ENCODE results near the gene ATG9A.

Gene ATG9A

DNA sequence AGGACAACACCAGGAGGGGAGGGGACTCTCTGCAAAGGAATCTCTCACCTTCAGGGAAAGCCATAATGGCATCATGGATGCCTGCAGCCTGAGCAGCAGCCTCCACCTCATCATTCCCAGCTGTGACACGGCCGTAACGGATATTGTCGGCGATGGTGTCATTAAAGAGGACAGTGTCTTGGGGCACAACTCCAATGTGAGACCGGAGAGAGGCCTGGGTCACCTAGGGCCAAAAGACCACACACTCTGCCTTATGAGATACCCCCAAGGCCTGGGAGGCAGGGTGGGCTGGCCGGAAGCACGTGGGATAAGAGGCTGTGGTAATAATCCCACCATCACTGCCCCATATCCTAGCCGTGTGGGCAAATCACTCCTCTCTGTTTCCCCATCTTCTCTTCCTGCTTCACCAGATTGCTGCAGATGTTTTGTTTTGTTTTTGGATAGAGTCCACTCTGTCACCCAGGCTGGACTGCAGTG, 18.5 kb downstream of the ATG9A start:
- TF ChIP-seq, protein P1, sequence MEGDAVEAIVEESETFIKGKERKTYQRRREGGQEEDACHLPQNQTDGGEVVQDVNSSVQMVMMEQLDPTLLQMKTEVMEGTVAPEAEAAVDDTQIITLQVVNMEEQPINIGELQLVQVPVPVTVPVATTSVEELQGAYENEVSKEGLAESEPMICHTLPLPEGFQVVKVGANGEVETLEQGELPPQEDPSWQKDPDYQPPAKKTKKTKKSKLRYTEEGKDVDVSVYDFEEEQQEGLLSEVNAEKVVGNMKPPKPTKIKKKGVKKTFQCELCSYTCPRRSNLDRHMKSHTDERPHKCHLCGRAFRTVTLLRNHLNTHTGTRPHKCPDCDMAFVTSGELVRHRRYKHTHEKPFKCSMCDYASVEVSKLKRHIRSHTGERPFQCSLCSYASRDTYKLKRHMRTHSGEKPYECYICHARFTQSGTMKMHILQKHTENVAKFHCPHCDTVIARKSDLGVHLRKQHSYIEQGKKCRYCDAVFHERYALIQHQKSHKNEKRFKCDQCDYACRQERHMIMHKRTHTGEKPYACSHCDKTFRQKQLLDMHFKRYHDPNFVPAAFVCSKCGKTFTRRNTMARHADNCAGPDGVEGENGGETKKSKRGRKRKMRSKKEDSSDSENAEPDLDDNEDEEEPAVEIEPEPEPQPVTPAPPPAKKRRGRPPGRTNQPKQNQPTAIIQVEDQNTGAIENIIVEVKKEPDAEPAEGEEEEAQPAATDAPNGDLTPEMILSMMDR (conservative IDR thresholded peaks at IDR 0.05), result no peak
- peak overlapping the region; percentile 9; the same call in 1 of the 2 replicates for H3K27ac ChIP-seq

- H3K27ac ChIP-seq, result peak overlapping the region; percentile 9; the same call in 1 of the 2 replicates
- TF ChIP-seq, protein P1 (conservative IDR thresholded peaks at IDR 0.05), result no peak
These were observed 19.1 kb downstream of the ATG9A start for GRCh38 chr2:219210196-219210885.

GRCh38 chr2:219209236-219210195, 19.9 kb downstream of the ATG9A start:
- peak overlapping the region; percentile 89 for H3K27ac ChIP-seq
- TF ChIP-seq, protein P1 (conservative IDR thresholded peaks at IDR 0.05), result no peak

DNA sequence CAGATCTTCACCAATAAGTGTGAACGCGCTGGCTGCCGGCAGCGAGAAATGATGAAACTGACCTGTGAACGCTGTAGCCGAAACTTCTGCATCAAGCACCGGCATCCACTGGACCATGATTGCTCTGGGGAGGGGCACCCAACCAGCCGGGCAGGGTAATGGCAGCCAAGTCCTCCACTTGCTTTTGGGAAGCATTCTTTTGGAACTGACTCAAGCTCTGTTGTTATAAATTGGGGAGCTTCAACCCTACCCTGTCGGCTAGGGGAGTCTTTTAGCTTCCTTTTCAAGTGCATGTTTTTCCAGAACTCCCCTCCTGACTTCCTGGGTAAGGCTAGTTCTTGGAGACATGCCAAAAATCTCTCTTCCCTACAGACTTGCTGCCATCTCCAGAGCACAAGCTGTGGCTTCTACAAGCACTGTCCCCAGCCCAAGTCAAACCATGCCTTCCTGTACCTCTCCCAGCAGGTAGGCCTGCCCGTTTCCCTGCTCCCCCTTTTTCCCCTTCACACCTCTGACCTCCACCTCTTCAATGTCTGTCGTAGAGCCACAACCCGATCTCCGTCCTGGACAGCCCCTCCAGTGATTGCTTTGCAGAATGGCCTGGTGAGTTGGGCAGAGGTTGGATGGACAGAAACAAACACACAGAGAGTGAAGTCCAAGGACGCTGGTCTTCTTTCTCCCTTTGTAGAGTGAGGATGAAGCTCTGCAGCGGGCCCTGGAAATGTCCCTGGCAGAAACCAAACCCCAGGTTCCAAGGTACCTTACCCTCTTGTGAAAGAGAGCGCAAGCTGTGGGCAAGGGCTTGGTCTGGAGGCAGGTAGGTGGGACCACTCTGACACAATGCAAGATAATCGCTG, 21.3 kb downstream of the ATG9A start:
- H3K27ac ChIP-seq, result peak overlapping the region; percentile 89
- TF ChIP-seq, protein P1 (conservative IDR thresholded peaks at IDR 0.05), result no peak

DNA sequence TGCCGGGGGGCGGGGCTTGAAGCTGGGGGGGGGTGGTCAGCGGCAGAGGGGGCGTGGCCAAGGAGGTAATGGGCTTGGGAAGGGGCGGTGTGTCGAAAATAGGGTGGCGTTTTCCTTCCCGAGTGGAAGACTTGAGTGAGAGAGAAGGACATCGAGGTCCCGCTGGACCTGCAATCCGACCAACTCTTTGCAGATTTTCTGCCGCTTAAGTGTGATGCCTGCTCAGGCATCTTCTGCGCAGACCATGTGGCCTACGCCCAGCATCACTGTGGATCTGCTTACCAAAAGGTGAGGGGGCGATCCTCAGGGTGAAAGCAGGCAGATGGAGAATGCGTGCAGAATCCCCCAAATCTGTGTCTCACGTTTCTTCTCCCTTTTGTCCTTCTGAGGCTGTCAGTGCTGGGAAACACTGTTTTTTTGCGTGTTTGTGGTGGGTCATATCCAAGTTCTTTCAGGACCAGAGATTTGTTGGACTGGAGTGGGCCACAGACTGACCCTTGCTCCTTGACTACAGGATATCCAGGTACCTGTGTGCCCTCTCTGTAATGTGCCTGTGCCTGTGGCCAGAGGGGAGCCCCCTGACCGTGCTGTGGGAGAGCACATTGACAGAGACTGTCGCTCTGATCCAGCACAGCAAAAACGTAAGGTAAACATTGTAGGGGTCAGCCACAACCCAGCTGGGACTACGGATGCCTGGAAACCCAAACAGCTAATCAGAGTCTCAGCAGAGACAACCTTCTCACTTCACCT, 22.1 kb downstream of the ATG9A start:
- TF ChIP-seq, protein P1 (conservative IDR thresholded peaks at IDR 0.05), result no peak
- H3K27ac ChIP-seq, result peak overlapping the region; percentile 89

- TF ChIP-seq, protein P1 (conservative IDR thresholded peaks at IDR 0.05), result no peak; the same call in 1 of the 2 replicates
- H3K27ac ChIP-seq, result peak within 1 kb of the TSS; percentile 89
These were observed 22.9 kb downstream of the ATG9A start, which contains the start of gene ZFAND2B for GRCh38 chr2:219206328-219207133. TSS of gene ZFAND2B (plus strand) at chr2:219206782. CDS start at chr2:219206988, 206 bp downstream.
